Right ventricle myocardium inferior (tissue), 1 donor: Measurements from ENCODE around the gene FETUB. TPM values are rescaled to one million over a fixed set of nuclear protein-coding genes. Genes with fewer than 3 reads are reported as not detected.

Source experiments
- ATAC-seq: fragments of 200-7000 bp; cut with Tn5 transposase; one replicate; pipeline ENCODE4 v1.9.1; 2020; ENCODE audit warnings: mild to moderate bottlenecking, moderate library complexity
- DNase-seq: peaks from one replicate; pipeline ENCODE4 v3.0.0; 2021; ENCODE audit errors: missing footprints
- intact Hi-C: fragments of 100-400 bp; cut with DNase I; formaldehyde crosslinking; loops from one replicate; pipeline ENCODE4 v1.11.0; 2022
- long read RNA-seq: library from polyadenylated mRNA; unstranded; transcript quantifications from one replicate; pipeline ENCODE4 v2.0.0, GENCODE V29; 2021
- total RNA-seq: library from RNA; stranded (reverse); fragmentation: NEBNext Ultra II Directional; extraction: Animal tissue kit (Norgen Biotek cat#: 25700); gene quantifications from one replicate; pipeline ENCODE4 v1.2.1, GENCODE V29; 2021
- donor health status: DM: no; HTN: yes; CAD: no; lungs with severe emphysema.

Gene FETUB, protein sequence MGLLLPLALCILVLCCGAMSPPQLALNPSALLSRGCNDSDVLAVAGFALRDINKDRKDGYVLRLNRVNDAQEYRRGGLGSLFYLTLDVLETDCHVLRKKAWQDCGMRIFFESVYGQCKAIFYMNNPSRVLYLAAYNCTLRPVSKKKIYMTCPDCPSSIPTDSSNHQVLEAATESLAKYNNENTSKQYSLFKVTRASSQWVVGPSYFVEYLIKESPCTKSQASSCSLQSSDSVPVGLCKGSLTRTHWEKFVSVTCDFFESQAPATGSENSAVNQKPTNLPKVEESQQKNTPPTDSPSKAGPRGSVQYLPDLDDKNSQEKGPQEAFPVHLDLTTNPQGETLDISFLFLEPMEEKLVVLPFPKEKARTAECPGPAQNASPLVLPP
- total RNA-seq: not detected
- long read RNA-seq: 0 reads

DNA sequence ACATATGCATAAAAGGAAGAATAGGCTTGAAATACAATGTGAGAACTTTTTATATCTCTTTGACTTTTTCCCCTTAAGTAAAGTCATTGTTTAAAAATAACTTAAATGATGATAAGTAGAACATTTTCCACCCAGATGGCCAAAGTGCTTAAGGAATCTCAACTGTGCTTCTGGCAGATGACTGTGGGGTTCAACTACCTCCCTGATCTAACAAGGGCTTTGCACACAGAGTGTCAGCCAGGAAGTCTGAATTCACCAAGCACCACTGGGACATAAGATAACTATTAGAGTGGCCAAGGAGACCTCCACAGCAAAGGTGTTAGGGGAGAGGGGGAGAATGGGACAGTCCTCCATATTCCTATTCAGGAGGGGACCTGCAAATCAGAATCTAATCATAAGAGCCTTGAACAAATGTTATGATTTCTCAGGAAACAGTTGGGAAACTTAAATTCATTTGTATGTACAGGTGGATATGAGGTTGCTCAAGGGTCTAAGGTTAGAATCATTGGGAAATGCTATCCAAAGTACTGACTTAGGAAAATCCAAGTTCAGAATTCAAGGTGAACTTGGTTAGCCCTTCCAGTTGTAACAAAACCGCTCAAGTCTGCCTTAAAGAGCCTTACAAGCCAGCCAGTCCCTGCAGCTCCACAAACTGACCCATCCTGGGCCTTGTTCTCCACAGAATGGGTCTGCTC, at the start of gene FETUB:
FETUB (plus strand) TSS at position 622 of the 695 bp plus-strand sequence; CDS start at position 684, 62 bp downstream.
- no peak for ATAC-seq
- no peak for DNase-seq
- intact Hi-C loops: no loop called here

DNA sequence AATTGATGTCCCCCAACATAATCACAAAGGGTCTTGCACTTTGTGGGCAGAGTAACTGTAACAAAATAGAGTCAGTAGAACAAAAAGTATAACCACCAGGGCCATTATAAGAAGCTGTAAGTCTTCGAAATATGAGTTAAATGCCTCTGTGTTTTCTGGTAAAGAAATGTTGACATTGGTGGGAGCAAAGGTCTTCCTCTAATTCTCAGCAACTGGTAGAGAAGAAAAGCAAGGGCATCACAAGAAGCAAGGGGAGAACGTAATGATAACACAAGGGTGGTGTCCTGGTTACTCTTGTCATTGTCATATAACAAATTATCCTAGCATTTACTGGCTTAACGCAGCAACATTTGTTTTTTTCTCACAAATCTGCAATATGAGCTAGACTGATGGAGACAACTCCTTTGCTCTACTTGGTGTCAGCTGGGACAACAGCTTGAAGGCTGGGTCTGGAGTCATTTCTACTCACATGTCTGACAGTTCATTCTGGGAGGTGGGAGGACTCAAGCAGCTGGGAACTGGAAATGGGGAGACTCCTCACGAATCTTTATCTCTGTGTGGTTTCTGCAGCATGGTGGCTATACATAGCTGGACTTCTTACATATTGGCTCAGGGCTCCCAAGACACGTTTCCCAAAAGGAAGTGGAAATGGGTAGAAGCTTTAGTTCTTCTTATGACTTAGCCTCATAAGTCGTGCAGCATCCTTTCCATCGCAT, 49.5 kb upstream of the FETUB start:
- intact Hi-C loops: no loop called here
- DNase-seq: no peak
- no peak for ATAC-seq

DNA sequence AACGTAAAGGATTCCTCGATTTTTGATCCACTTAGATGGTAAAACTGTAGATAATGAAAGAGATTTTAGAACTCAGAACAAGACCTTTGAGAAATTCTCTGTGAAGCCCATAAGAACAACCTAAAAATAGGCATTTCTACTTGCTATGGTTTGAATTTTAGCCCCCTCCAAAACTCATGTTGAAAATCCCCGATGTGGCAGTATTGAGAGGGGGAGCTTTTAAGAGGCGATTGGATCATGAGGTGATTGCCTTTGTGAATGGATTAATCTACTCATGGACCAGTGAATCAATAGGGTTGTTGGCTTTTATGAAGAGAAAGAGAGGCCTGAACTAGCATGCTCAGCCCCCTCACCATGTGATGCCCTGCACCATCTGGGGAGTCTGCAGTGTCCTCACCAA, 47.5 kb upstream of the FETUB start:
- intact Hi-C loops: no loop called here
- no peak for DNase-seq
- ATAC-seq: no peak

DNA sequence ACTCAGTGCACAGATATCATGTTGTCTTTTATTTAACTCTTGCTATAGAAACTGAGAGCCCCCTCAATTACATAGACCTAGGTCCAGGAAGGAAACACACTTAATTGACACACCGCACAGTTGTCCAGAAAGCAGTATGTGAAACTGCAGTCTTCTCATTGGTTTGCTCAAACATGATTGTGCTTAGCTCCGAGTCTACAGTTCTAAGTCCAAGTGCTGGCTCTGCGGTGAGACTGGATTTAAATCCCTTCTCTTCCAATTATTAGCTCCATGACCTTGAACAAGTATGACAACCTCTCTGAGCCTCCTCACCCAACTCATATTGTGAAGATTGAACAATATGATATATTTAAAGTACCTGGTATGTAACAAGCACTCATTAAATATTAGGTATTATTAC, 46.3 kb upstream of the FETUB start:
- no peak for DNase-seq
- ATAC-seq: no peak
- intact Hi-C loops: no loop called here

DNA sequence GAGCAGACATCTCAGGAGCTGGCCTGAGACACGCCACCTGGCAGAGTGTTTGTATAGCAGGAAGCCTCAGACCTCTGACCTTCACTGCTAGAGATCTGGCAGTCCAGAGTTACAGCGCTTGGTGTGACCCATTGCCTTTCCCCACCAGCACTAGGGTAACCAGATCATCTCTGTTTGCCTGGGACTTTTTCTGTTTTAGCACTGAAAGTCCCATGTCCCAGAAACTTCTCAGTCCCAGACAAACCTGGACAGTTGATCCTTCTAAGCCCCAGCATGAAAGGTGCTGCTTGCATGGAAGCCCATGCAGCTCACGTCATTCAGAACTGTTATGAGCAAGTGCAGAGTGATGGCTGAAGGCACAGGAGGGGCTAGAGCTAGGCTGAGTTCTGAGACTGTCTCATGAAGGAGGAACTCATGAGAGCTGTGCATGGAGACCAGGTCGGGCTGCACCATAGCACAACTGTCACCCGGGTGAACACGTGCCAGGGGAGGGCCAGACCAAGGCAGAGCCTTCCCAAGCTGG, 45.5 kb upstream of the FETUB start:
- intact Hi-C loops: no loop called here
- DNase-seq: no peak
- ATAC-seq: no peak

DNA sequence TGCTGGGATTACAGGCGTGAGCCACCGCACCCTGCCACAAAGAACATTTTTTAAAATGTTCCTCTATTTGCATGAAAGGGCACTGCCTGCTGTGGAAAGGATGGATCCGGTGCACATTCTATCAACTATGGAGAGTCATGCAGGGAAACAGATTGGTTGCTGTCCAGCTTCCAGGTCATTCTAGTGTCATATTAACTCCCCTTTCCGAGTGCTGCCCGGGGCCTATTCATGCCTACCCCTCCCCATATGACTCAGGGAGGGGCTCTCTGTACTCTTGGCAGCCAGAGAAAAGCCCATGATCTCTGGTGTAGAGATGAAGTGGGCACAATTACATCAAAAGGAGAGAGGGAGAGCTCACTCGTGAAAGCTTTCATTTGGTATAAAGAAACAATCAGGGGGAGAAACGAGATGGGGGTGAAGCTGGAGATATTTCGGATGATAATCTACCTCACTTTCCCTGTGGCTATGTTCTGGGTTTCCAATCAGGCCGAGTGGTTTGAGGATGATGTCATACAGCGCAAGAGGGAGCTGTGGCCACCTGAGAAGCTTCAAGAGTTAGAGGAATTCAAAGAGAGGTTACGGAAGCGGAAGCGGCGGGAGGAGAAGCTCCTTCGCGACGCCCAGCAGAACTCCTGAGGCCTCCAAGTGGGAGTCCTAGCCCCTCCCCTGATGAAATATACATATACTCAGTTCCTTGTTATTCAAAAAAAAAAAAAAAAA, 43.5 kb upstream of the FETUB start:
- intact Hi-C loops: no loop called here
- no peak for DNase-seq

DNA sequence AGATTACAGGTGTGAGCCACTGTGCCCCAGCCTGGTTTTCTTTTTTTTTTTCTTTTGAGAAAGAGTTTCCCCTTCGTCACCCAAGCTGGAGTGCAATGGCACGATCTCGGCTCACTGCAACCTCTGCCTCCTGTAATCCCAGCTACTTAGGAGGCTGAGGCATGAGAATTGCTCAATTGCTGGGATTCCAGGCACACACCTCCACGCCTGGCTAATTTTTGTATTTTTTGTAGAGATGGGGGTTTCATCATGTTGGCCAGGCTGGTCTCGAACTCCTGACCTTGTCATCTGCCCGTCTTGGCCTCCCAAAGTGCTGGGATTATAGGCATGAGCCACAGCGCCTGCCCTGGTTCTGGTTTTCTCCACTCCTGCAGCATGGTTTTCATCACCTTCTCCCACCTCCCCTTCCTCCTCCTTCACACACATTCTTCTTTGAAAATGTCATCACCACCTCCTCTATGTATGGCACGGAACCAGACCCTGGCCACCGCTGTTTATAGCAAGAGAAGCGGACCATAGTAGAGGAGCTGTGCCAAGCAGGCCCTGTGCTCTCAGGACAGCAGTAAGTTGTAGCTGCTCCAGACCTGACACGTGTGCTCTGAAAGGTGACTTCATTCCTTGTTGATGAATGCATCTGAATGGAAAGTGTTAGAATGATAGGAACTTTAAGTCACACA, 42.0 kb upstream of the FETUB start:
- intact Hi-C loops: no loop called here
- ATAC-seq: peak; percentile 96

More for the DNA sequence above, 43.5 kb upstream of the FETUB start:
- ATAC-seq: no peak

DNA sequence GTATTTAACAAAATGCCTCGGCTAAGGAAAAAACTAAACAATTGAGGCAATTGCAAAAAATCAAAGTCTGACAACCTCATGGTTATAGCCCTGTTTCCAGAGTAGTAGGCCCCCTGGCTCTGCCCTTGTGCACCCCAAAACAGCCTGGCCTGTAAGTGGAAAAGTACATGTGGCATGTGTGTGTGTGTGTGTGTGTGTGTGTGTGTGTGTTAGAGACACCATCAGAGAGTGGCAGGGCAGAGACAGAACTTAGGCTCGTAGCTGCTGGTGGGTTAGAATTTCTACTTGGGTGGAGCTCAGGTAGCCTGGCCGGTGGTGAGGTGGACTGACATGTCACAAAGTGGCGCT, 41.4 kb upstream of the FETUB start:
- no peak for ATAC-seq
- no peak for DNase-seq
- intact Hi-C loops: no loop called here

More for the DNA sequence above, 42.0 kb upstream of the FETUB start:
- peak; percentile 84 for DNase-seq

DNA sequence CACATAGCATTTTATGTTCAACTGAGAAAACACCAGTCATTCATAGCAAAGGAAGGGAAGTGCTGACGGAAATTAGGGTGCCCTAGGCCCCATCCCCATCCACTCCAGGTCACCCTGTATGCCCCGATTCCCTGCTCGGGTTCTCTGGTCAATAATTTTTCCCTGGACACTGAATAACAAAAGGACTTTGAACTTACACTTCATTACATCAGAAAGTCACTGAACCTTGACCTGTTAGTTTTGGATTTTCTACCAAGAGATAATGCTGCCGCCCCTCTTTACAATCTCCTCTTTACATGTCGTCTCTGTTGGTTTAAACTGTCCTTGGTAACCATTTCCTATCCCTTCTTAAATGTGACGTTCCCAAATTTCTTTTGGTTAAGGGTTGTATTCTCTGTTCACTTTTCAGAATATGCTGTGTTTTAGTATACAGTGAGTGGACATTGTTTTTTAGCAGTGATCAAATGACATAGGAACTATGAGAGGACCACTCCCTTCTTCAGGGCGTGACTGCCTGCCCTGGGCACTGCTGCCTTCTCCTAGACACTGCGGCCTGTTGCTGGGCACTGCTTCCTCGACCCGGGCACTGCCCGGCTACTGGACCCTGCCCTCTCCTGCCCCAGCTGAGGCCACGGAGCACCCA, 40.9 kb upstream of the FETUB start:
- intact Hi-C loops: no loop called here
- ATAC-seq: no peak
- DNase-seq: no peak

DNA sequence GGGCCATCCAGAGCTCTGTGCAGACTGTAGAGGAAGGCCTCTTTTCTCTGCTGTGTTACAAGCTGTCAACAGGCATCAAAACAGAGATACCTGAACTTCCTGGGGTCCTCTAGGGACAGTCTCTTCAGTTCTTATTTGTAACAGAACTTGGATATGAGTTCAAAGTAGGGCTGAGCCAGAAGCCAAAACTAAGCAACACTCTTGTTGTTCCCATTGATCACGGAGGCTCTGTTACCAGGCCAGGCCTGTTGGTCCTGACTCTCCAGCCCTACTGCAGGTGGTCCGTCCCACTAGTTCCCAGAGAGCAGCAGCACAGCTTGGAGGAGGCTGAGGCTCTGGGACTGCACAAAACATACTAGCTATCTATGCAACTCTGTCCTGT, 40.4 kb upstream of the FETUB start:
- intact Hi-C loops: no loop called here
- DNase-seq (no peak), ATAC-seq (no peak)

DNA sequence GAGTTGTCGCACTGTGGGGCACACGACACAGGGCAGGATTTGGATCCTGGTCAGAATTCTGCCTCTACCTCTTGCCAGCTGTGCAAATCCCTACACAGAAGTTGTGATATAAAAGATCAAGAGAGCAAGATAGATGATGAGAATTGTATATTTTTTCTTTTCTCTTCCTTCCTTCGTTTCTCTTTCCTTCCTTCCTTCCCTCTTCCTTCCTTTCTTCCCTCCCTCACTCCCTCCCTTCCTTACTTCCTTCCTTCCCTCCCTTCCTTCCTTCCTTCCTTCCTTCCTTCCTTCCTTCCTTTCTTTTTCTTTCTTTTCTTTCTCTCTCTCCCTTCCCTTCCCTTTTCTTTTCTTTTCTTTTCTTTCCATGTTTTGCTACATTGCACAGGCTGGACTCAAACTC, 39.3 kb upstream of the FETUB start:
- intact Hi-C loops: no loop called here
- ATAC-seq: no peak
- DNase-seq: no peak

DNA sequence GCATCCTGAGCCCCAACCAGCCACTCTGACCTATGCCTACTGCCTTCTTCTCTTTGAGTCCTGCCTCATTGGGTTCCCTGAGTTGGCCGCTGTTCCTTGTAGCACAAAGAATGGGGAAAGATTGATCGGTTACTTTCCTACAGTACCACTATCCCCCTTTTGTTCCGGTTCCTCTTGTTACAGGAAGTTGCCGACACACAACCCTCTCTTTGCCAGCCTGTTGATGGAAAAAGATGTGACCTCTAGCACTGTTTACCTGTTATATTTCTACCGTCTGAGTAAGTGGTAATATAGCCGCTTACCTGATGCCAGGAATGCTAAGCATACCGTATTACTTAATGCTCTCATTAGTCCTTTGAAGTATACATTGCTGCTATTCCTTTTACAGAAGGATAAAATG, 37.0 kb upstream of the FETUB start:
- no peak for DNase-seq
- no peak for ATAC-seq
- intact Hi-C loops: no loop called here

DNA sequence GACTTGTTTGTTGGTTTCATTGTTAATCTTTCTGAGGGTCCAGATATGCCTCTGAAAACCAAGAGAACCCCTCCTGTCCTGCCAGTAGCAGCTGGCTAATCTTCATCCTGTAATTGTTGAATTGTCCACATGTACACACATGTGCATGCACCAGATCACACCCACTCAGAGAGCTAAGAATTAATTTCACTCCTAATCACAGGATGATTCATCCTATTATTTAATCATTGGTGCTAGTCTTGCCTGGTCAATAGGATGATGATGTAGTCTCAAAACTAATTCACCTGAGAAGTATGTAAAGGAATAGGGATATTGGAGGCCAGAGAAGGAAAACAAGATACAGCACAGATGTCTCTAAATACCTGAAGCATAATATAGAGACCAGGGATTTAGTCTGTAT, 35.1 kb upstream of the FETUB start:
- ATAC-seq (no peak), DNase-seq (no peak)
- intact Hi-C loops: no loop called here

DNA sequence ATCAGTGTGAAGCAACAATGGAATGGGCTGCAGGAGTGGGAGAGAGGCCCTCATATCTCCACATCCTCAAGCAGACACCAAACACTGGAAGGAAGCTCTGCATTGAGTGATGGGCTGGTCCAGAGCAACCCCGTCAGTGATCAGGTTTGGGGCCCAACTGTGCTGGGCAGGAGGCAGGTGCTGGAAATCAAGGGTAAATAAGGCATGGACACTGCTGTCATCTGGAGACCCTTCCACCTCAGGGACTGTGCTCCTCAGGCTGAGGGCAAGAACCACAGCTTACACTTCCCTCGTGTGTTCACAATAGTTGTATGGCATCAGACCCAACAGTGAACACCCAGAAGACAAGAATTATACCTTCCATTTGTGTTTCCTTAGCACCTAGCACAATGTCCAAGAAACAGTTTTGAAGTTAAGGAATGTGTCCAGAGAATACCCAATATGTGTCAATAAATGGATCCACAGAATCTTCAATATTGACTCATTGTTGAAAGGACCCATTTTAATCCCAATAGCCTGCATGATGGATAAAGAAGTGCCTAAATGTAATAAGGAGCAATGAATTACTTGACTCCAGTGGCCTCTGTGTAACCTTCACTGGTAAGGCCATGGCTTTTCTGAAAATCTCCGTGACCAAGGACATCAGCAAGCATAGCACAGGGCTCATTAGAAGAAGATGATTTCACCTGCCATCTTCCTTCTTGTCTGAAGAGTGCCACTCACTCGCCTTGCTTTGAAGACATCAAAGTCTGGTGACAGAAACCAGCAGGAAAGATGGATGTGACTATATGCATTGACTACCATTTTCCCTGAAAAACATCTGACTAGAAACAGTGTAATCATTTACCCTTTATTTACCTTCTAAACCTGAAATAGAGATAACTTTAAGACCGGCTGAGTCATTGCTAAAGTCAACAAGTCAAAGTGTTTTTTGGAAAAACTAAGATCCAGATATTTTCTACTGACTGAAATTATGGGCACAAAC, 34.3 kb upstream of the FETUB start:
- DNase-seq (no peak), ATAC-seq (no peak)
- intact Hi-C loops: no loop called here

DNA sequence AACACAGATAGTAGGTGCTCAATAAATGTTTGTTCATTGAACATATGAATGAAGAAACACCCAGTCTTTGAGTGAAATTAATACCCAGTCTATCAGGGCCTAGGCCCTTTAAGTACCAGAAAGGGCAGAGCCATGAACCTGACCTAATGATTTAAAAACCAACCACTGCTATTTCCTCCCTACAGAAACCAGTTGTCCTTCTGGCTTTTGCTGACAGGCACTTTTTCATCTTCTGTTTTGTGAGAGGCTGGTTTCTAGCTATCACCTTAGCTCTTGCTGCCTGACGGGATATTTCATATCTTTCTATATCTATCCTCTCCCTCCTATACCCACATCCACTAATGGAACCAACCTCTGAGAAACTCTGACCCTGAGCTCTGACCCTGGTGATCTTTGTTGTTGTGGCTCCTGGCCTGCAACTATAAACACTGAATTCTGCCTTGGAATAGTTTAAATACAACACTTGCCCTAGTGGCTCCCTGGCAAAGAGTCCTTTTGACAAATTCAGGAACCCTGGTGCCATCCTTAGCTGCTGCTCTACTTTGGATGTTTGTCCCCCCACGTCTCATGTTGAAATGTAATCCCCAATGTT, 31.5 kb upstream of the FETUB start:
- ATAC-seq: no peak
- intact Hi-C loops: no loop called here
- no peak for DNase-seq

DNA sequence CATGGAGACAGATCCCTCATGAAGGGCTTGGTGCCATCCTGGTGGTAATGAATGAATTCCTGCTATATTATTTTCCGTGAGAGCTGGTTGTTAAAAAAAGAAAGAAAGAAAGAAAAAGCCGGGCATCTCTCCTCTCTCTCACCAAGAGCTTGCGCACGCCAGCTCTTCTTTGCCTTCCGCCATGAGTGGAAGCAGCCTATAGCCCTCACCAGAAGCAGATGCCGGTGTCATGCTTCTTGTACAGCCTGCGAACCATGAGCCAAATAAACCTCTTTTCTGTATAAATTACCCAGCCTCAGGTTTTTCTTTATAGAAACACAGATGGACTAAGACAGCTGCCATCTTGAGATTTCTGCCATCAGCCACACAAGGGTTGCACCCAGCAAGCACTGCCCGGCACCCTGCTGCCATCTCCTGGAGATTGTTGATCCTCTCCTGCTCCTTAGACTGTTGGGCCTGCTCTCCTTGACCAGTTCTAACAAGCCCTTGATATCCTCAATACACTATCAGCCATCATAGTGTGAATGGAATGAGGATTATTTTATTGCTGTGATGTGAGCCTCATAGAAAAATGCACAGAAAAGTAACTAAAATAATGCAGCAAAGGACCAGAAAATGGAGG, 30.8 kb upstream of the FETUB start:
- intact Hi-C loops: no loop called here
- ATAC-seq: no peak
- no peak for DNase-seq
